Heart left ventricle (tissue), 16 donors: ENCODE data around the gene CSTF1. TPM values are rescaled to one million over a fixed set of nuclear protein-coding genes. Genes with fewer than 3 reads are reported as not detected.
A peak's percentile ranks its signal among the peaks of the same experiment; 100 is the strongest.
"Not testable (repeated sequence)": the region's sequence is repeated elsewhere in the genome, so short reads cannot be mapped to it uniquely, and the experiment has no call there.

Source experiments
- ATAC-seq, 4 donors: fragments of 200-7000 bp; cut with Tn5 transposase; one replicate each; pipeline ENCODE4 v1.9.1; 2020 to 2022; ENCODE audit warnings: moderate library complexity in 4 of 4, mild to moderate bottlenecking in 3 of 4, moderate number of reproducible peaks in 1 of 4
- DNase-seq, 5 donors: peaks; one replicate each; pipeline ENCODE4 v3.0.0-alpha.2; 2020
- H3K27ac ChIP-seq, 12 donors: fragments of 200-600 bp; sonication (generic) in 4 of 12; one replicate each; pipeline versions ENCODE4 v1.5.0 to v1.8.0; 2016 to 2022; ENCODE audit warnings: mild to moderate bottlenecking in 2 of 12
- H3K27me3 ChIP-seq, 9 donors: fragments of 200-600 bp; sonication (generic) in 2 of 9; one replicate each; pipeline versions ENCODE4 v1.5.1 to v1.8.0; 2016 to 2022; ENCODE audit warnings: mild to moderate bottlenecking in 3 of 9
- H3K36me3 ChIP-seq, 9 donors: fragments of 200-600 bp; sonication (generic) in 2 of 9; one replicate each; pipeline versions ENCODE4 v1.5.0 to v1.8.0; 2018 to 2022; ENCODE audit warnings: mild to moderate bottlenecking in 2 of 9
- H3K4me1 ChIP-seq, 12 donors: fragments of 200-600 bp; sonication (generic) in 4 of 12; one replicate each; pipeline versions ENCODE4 v1.5.0 to v1.8.0; 2016 to 2022; ENCODE audit warnings: mild to moderate bottlenecking in 3 of 12
- H3K4me3 ChIP-seq, 12 donors: fragments of 200-600 bp; sonication (generic) in 4 of 12; one replicate each; pipeline versions ENCODE4 v1.5.0 to v1.8.0; 2017 to 2022; ENCODE audit warnings: mild to moderate bottlenecking in 9 of 12, moderate library complexity in 4 of 12
- H3K9me3 ChIP-seq, 12 donors: fragments of 200-600 bp; sonication (generic) in 4 of 12; one replicate each; pipeline versions ENCODE4 v1.5.0 to v1.8.0; 2016 to 2022; ENCODE audit warnings: mild to moderate bottlenecking in 1 of 12
- CTCF ChIP-seq, 12 donors: fragments of 200-600 bp; sonication (generic) in 4 of 12; IDR thresholded peaks; one replicate each; pipeline versions ENCODE4 v1.5.0 to v1.8.0; 2018 to 2022; ENCODE audit warnings: antibody characterized with exemption in 12 of 12, mild to moderate bottlenecking in 5 of 12
- POLR2A ChIP-seq, 2 donors: fragments of 450-650 bp; IDR thresholded peaks; one replicate each; pipeline ENCODE4 v1.6.1; 2017; ENCODE audit warnings: antibody characterized with exemption in 2 of 2, mild to moderate bottlenecking in 2 of 2, moderate library complexity in 2 of 2
- WGBS, 4 donors: extraction: QIAGEN DNeasy Blood & Tissue Kit in 2 of 4; methylation state at CpG; one replicate each; pipeline versions ENCODE4 v1.1.5 to v1.1.7; 2013 to 2018; 5-methylcytosine and 5-hydroxymethylcytosine counted together
- intact Hi-C, 10 donors: fragments of 100-400 bp; cut with DNase I; formaldehyde crosslinking; loops; one replicate each; pipeline versions ENCODE4 v1.11.1 to v1.14.2; 2022
- polyA plus RNA-seq, 2 donors: library from polyadenylated mRNA; stranded (reverse); fragments of 200-250 nt; gene quantifications; one replicate each; pipeline ENCODE4 v1.2.3, GENCODE V29; 2013
- total RNA-seq, 9 donors: library from RNA; depleted of rRNA in 2 of 9; stranded (reverse); fragments of >200 nt in 2 of 9; fragmentation: NEBNext Ultra II Directional in 3 of 9; extraction: Animal tissue kit (Norgen Biotek cat#: 25700) in 3 of 9; gene quantifications; one replicate each; pipeline versions ENCODE4 v1.1.0 to v1.2.4, GENCODE V29; 2016 to 2023
- donor health status: ischemic (EF 13 %, LVEDD 7.1; RV severe dilation, severe dysfunction).
- donor health status: healthy with polysubstance abuse.
- donor health status: DM: no; HTN: yes; CAD: no.
- donor health status: DM: no; HTN: no; CAD: no.
- donor health status: ischemic (EF 25% LVEDD 6.9; RV normal size, moderate dysfunction).
- donor health status: ischemic (EF 25% LVEDD 5.7; RV mildly dilated, moderate dysfunction).
- donor health status: healthy.
- donor health status: DM: yes; HTN: yes; CAD: no.
- donor health status: ischemic (EF 35%, LVEDD 5.7; RV mildly dilated, moderate dysfunction).
- donor health status: nonischemic (EF 11% LVEDD 7.7; RV severe dilation, severe dysfunction).
- donor health status: DM: yes; HTN: yes; CAD: no.
- donor health status: PGD.
- donor health status: ischemic (EF 29% LVEDD 5.4; RV normal size, mild dysfunction).
- donor health status: nonischemic (EF 23%, LVEDD 6.1; RV moderate dilation, normal function).

The CSTF1 gene
- total and polyA plus RNA-seq, 11 donors: 4.2 to 27.3 (median 21.4) TPM

- peak overlapping the region in 11 of 12 donors; percentile 19 to 82 (median 60) for H3K27ac ChIP-seq
Measured at GRCh38 chr20:56406910-56407309, 14.5 kb downstream of the CSTF1 start.

GRCh38 chr20:56409521-56409920, 17.1 kb downstream of the CSTF1 start:
- H3K9me3 ChIP-seq: no peaks in the 10 kb centered on the region
- H3K27me3 ChIP-seq: no peaks in the 10 kb centered on the region
- peaks cover 0 to 45% (median 37%) of the 10 kb centered on the region in 9 donors for H3K36me3 ChIP-seq
- H3K4me1 ChIP-seq: peaks cover 0 to 55% (median 22%) of the 10 kb centered on the region in 12 donors
- intact Hi-C loops: no loop called here
- ATAC-seq (peak in 3 of 4 donors; percentile 68 to 80 (median 80)), DNase-seq (peak in 1 of 5 donors; percentile 16)
- H3K4me3 ChIP-seq: no peak overlapping the region
- 66 to 72% (median 69%) methylated on average over 5 of the region's 5 CpGs for WGBS, 4 donors
- TF ChIP-seq POLR2A (IDR thresholded peaks at IDR 0.05) (no peak), CTCF (IDR thresholded peaks at IDR 0.05) (no peak)
- H3K27ac ChIP-seq: peak overlapping the region in 8 of 12 donors; percentile 2 to 82 (median 44)

More at GRCh38 chr20:56406910-56407309, 14.5 kb downstream of the CSTF1 start:
- ATAC-seq: peak in 1 of 4 donors; percentile 66
- TF ChIP-seq POLR2A (IDR thresholded peaks at IDR 0.05) (no peak), CTCF (IDR thresholded peaks at IDR 0.05) (no peak)
- H3K36me3 ChIP-seq: peaks cover 0 to 71% (median 63%) of the 10 kb centered on the region in 9 donors
- 64 to 73% (median 70%) methylated on average over 3 of the region's 3 CpGs for WGBS, 4 donors
- no peaks in the 10 kb centered on the region for H3K9me3 ChIP-seq
- DNase-seq: no peak
- intact Hi-C loops: loop anchor here in 2 of 10 donors (1.0 to 2.0 kb wide), 3 partner anchors 12 to 152 kb away; partner anchors contain the start of gene RTF2 (in 1 of the 2)
- H3K4me1 ChIP-seq: peaks cover 0 to 49% (median 17%) of the 10 kb centered on the region in 12 donors
- no peak overlapping the region for H3K4me3 ChIP-seq
- H3K27me3 ChIP-seq: no peaks in the 10 kb centered on the region

- no peaks in the 10 kb centered on the region for H3K9me3 ChIP-seq
- peaks cover 0 to 41% (median 33%) of the 10 kb centered on the region in 9 donors for H3K36me3 ChIP-seq
- ATAC-seq (no peak), DNase-seq (no peak)
- 35 to 83% (median 75%) methylated on average over 1 of the region's 1 CpG for WGBS, 4 donors
- H3K27ac ChIP-seq: peak overlapping the region in 9 of 12 donors; percentile 2 to 78 (median 43)
- no peaks in the 10 kb centered on the region for H3K27me3 ChIP-seq
- TF ChIP-seq CTCF (IDR thresholded peaks at IDR 0.05) (no peak), POLR2A (IDR thresholded peaks at IDR 0.05) (no peak)
- no peak overlapping the region for H3K4me3 ChIP-seq
- intact Hi-C loops: no loop called here
- H3K4me1 ChIP-seq: peaks cover 0 to 59% (median 22%) of the 10 kb centered on the region in 12 donors
Measured at GRCh38 chr20:56409956-56410355, 17.5 kb downstream of the CSTF1 start.

GRCh38 chr20:56411287-56411686, 18.8 kb downstream of the CSTF1 start:
- ATAC-seq, intact Hi-C loops, H3K9me3 ChIP-seq, H3K27me3 ChIP-seq: not testable (repeated sequence)
- Histone ChIP-seq H3K36me3 (peaks cover 0 to 28% (median 19%) of the 10 kb centered on the region in 9 donors), H3K4me1 (peaks cover 0 to 70% (median 22%) of the 10 kb centered on the region in 12 donors), H3K4me3 (peak overlapping the region in 4 of 12 donors; percentile 22 to 60 (median 34)), H3K27ac (peak overlapping the region in 11 of 12 donors; percentile 47 to 89 (median 68))
- peak in 1 of 5 donors; percentile 9 for DNase-seq
- WGBS, 4 donors: 88 to 91% (median 90%) methylated on average over 7 of the region's 7 CpGs
